HG02763 (cell line): ENCODE results near the gene MYO3B.
"Not testable (repeated sequence)": the region's sequence is repeated elsewhere in the genome, so short reads cannot be mapped to it uniquely, and the experiment has no call there.

Experiments
- ATAC-seq: cut with Tn5 transposase; IDR thresholded peaks from one replicate; pipeline ENCODE4 v1.9.1; 2021; ENCODE audit warnings: mild to moderate bottlenecking, moderate library complexity; ENCODE audit not compliant: unreplicated experiment

The MYO3B gene

DNA sequence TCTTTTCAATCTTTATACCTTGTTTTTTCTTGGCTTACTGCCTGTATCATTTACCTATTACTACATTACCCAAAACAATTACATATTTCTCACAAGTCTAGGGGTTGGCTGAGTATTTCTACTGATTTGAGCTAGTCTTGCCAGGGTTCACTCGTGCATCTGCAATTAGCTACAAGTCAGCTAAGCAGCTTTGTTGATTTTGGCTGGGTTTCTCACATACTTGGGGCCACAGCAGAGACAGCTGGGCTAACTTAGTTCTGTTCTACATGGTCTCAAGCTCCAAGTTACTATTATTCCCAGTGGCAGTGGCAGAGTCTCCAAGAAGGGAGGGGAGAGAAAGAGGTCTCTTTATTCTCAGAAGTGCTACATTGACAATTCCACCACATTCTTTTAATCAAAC lies 482.5 kb downstream of the MYO3B start:
- no peak for ATAC-seq

DNA sequence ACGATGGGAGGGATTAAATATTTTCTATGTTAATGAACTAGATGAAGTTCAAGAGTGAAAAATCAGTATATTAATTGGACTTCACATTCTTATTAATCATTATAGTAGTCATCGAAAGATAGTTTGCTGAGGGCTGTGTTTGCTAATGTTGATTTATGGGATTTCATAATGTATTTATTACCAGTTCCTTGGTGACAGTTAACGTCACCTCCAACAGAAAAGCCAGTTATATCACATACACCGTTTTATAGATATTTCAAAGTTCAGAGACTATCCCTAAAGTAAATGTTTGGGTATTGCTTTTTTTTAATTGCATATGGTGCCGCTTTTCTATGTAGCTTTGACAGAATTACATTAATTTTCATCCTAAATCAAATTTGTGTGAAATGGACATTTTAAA lies 487.8 kb downstream of the MYO3B start:
- no peak for ATAC-seq

DNA sequence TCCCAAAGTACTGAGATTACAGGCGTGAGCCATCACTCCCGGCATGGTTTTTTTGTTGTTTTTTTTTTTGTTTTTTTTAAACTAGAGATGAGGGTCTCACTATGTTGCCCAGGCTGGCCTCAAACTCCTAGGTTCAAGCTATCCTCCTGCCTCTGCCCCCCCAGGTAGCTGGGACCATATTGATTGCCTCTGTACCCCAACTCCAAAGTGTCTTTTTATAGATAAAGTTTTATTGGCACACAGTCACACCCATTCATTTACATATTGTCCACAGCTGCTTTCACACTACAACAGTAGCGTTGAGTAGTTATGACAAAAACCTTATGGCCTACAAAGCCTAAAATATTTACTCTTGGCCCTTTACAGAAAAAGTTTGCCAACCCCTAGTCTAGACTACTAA lies 492.0 kb downstream of the MYO3B start:
- no peak for ATAC-seq

DNA sequence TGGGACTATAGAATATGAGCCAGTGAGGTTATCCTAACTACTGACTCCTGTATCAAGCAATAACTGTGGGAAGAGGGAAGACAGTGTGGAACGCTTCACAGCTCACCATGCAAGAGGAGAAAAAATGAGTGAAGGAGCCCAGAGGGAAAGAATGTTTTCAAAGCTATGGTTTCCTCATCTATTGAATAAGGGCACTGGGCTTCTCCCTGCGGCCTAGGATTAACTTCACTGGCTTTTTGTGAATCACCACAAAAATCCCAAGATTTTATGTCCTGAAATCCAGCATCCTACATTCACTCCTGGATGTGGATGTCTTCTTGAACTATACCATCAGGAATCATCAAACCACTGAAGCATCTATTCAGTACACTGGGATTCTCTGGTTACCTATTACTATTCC lies 492.7 kb downstream of the MYO3B start:
- ATAC-seq = no peak

DNA sequence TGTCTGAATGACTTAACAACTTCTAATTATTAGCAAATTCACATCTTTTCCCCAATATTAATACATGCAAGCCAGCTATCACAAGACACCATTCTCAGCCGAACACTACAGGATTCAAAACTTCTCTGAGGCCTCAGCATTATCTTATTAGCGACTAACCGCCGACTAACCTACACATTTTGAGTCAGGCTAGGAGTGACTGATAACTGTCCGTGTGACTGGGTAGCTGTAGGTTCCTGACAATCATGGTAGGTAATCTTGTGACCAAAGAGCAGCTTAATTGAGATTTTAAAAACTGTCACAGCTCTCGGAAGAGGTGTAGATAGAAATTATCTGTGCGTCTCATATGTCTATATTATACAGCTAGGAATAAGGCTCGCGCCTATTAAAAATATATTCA lies 493.1 kb downstream of the MYO3B start:
- no peak for ATAC-seq

DNA sequence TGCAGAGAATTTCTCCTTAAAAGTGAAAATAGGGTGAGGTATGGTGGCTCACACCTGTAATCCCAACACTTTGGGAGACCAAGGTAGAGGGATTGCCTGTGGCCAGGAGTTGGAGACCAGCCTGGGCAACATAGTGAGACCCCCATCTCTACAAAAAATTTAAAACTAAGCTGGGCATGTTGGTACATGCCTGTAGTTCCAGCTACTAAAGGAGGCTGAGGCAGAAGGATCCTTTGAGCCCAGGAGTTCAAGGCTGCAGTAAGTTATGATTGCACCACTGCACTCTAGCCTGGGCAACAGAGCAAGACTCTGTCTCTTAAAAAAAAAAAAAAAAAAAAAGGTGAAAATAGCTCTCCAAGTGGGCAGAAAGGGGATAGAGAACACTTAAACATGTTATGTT lies 496.3 kb downstream of the MYO3B start:
- not testable (repeated sequence) for ATAC-seq

DNA sequence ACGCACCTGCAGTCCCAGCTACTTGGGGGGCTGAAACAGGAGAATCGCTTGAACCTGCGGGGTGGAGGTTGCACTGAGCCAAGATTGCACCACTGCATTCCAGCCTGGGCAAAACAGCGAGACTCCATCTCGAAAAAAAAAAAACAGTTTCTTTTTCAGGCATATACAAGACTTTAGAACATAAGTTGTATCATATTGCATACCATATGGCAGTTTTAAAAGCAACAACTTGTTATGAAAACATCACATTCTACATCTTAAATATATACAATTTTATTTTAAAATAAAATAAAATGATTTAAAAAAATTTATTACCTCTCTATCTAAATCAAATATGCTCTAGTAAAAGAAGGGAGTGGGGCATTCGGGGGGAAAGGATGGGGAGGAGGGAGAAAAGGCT lies 497.8 kb downstream of the MYO3B start:
- ATAC-seq = no peak

DNA sequence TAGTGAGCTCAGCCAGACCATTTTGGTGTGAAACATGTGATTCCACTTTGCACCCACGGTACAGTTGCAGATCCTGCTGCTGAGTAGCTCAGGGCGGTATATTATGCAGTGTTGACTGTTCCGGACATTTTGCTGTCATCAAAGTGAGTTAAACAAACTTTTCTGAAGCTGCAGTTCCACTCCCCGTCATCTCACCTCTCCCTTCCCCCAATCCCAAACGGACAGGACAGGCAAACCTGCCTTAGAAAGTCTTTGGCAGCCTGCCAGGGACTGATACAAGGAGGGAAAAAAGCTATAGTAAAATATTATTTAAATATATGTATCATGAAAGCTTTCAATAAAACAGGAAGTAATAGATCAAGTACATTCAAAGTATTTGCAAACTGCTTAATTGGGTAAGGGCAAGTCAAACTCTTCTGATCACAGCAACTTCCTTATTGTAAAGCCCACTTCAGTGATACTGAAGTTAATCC lies 501.7 kb downstream of the MYO3B start:
- no peak for ATAC-seq

DNA sequence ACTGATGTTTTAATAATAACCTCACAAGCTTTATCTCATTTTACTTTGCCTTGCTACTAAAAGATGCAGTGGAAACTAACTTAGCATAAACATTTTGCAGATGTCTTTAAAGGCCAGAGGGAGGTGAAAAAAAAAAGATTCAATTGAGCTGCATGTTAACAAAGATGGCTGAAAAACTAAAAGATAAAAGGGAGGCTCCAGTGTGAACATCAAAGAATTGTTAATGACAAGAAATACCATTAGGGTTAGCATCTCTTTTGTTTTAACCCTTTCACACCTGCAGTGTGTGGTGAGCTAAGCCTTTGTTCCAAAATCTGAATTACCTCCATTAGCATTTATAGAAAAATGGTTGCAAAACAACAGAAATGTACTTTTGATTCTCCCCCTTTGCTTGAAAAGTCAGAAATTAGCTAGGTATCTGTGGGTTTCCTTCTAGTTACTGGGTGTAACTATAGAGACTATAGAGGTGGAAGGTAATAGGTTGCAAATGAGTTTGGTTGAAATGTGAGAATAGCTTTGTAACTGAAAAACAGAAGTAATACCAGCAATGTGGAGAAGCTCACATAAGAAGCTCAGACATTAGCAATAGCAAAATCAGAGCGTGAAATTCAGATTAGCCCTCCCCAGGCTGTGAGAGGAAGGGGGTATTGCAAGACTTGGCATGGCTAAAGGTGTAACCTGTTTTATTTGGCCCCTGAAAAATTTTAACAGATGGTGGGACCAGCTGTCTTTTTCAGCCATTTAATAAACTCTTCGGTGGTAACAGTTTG lies 502.4 kb downstream of the MYO3B start:
- ATAC-seq = peak; percentile 82

DNA sequence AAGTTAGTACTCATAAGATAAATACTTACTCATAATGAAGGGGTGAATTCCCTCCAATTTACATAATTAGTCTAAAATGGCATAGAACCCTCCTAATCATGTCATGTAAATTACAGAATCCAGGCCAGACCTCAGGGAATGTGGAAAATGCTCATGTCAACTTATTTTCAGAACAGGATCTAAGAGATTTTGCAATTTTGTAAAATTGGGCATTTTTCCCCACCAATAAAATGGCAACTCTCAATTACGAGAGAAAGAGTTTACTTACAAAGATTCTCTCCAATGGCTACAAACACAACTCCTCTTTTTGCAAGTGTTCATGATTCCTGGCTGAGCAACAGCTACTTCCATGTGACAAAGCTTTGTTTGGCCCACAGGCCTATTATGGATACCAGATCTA lies 503.4 kb downstream of the MYO3B start:
- ATAC-seq = no peak

DNA sequence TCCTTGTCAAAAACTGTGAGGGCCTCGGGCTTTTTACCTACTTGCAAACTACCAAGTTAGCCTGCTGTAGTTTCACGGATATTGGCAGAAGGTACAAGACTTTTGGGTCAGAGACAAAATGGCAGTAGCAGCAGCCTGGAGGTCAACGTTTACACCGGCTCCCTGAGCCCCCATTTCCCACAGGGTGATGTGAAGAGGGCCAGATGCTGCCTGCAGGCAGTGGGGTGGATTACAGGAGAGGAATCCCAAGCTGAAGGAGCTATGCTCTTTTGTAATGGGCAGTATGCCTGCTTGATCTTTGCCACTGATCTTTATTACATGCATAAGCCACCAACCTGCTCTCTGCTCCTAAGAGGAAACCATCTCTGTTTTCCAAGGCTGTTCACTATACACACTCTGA lies 507.6 kb downstream of the MYO3B start:
- ATAC-seq = no peak

DNA sequence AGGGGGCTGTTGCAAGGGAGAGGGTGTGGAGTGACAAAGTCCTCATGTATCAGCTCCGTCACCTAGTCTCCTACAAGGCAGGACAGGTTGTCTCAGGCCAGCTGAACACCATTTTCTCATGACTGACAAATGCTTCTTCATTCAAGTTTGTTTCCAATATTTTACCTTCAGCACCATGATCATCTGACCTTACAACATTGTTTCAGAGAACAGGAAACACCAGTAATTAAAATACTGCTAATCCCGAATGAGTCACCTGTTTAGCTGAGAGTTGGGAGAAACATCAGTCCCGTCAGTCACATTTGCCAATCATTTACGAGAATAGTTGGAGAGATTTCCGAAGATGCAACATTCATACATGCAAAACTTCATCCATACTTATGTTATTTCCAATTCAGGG lies 511.5 kb downstream of the MYO3B start:
- ATAC-seq = no peak

DNA sequence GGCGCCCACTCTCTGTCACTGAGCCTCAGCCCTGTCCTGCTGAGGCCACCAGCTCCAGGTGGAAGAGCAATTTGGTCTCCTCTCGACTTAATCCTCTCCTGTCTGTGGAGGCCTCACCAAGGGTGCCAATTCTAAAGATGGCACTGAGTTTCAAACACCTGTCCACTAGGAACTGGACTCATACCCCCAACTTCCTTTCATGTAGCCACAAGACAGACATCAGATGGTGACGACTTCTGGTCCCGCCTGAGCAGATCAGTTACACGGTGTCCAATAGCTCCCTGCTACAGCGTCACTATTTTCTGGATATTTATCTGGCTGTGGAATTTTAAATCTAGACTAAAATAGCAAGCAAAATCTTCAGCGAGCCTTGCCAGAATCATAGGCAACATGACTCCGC lies 512.7 kb downstream of the MYO3B start:
- ATAC-seq = no peak

DNA sequence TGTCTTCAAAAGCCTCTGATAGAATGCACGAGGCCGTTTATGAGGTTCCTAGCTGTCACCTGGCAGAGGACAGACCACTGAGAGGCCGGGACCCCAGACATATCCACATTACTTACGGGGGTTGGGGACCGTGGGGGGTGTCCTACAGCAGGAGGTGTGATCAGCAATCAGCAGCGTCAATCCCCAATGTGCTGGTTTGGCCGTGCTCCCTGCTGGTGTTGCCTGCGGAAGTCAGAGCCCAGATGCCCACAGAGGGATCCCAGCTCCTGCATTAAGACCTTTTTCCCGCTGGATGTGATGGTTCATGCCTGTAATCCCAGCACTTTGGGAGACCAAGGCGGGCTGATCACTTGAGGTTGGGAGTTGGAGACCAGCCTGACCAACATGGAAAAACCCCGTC lies 516.4 kb downstream of the MYO3B start:
- no peak for ATAC-seq

DNA sequence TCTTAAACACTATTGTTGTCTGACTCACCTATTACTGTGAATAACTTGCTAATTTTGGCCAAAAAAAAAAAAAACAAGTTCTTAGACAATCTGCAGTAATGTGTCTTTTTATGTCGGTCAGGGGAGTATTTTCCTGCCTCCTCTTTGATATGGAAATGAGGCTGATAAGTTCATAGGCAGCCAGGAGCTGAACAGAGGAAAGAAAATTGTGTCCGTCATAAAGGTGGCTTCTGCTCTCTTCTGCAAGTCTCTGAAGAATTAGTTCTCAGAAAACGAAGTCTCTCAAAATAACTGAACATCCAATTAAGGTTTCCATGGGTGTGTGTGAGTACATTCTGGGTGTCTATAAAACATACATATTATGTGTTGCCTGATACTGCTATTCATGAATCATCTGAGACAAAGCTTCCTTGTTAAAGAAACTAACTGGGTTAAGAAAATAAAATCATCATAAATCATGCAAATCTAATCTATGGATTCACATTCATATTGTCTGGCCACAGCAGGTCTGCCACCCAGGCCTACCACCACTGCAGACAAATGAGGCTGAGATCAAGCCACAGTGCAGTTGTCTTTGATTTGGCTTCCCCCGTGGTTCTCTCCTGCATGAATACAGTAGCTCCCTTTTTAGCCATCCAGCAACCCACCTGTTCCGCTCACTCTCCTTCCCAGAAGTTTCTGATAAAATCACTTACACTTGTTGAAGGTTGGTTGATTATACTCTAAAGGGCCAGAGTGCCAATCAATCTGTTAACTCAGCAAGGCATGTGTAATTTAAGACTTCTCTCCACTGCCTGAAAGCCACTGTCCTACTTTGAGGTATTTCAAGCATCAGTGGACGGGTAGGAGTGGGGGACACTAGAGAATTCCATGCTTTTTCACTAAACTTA lies 517.8 kb downstream of the MYO3B start:
- ATAC-seq = no peak

DNA sequence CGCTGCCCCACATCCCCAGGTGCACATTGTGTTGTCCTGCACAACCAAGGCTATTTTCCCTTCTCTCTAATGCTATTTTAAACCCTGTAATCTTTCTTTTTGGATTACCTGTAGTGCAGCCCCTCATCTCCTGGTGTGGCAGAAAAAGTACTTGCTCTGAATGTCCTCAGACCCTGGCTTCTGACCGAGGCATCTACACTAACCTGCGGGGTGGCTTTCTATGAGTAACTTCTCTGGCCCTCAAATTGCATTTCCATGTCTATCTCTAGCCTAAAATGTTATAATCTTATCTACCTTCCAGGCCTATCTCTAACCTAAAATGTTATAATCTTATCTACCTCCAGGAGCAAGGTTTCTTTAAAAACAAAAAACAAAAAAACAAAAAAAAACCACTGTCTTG lies 519.0 kb downstream of the MYO3B start:
- no peak for ATAC-seq

DNA sequence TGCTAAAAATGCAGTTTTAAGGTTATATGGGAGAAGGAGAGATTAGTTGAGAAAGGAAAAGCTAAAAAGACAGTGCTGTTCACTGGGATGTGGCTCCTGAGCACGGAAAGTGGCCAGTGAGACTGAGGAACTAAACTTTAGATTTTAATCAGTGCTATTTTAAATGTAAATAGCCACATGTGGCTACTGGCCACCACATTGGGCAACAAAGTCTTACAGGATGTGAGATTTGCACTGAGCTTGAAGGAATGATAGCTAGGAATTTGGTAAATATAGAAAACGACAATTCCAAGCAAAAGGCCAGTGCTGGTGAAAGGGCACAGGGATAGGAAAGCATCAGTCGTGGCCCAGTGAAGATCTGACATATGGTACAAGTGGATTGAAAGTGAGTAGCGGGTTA lies 523.1 kb downstream of the MYO3B start:
- ATAC-seq = no peak

DNA sequence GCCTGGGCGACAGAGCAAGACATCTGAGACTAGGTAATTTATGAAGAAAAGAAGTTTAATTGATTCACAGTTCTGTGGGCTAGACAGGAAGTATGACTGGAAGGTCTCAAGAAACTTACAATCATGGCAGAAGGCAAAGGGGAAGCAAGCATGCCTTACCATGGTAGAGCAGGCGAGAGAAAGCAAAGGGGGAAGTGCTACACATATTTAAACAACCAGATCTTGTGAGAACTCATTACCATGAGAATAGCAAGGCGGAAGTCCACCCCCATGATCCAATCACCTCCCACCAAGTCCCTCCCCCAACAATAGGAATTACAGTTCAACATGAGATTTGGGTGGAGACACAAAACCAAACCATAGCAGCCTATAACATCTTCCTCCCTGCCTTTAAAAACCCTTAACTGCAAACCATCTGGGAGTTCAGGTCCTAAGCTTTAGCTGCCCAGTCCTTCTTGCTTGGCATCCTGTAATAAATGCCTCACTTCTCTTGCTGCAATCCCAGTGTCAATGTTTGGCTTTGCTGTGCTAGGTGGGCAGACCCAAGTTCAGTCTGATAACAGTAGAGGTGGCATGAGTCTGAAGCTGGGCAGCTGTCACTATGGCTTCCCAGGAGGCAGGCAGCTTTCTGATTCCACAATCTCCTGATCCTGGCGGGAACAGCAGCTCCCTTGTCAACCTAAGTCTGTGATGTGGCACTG lies 526.0 kb downstream of the MYO3B start:
- no peak for ATAC-seq
